ENCODE measurements around the gene MYH8.

Gene MYH8

GRCh38 chr17:10421900-10422542, at the start of gene MYH8:
Gene MYH8, minus strand, starts transcription at chr17:10421950. Its CDS starts 1,723 bp downstream, at chr17:10420227.
- DNase-seq (ENCODE audit: low read depth in 2 of 2): no peak

GRCh38 chr17:10469459-10469858, 47.7 kb upstream of the MYH8 start, which contains the start of gene MYH4:
Gene MYH4, minus strand, starts transcription at chr17:10469559. Its CDS starts 2,814 bp downstream, at chr17:10466745.
- no peak for DNase-seq (ENCODE audit: low read depth in 2 of 2)

GRCh38 chr17:10463402-10463801, 41.7 kb upstream of the MYH8 start:
- no peak for DNase-seq (ENCODE audit: low read depth in 2 of 2)

GRCh38 chr17:10460062-10460461, 38.3 kb upstream of the MYH8 start:
- DNase-seq (ENCODE audit: low read depth in 2 of 2): no peak

- no peak for DNase-seq (ENCODE audit: low read depth in 2 of 2)
Measured at GRCh38 chr17:10458701-10459100, 37.0 kb upstream of the MYH8 start.

GRCh38 chr17:10457952-10458351, 36.2 kb upstream of the MYH8 start:
- no peak for DNase-seq (ENCODE audit: low read depth in 2 of 2)

- no peak for DNase-seq (ENCODE audit: low read depth in 2 of 2)
Measured at GRCh38 chr17:10447026-10447931, 25.5 kb upstream of the MYH8 start.

- no peak for DNase-seq (ENCODE audit: low read depth in 2 of 2)
Measured at GRCh38 chr17:10439816-10440215, 18.1 kb upstream of the MYH8 start.

- no peak for DNase-seq (ENCODE audit: low read depth in 2 of 2)
Measured at GRCh38 chr17:10435096-10435495, 13.3 kb upstream of the MYH8 start.

GRCh38 chr17:10429421-10430045, 7.8 kb upstream of the MYH8 start:
- no peak for DNase-seq (ENCODE audit: low read depth in 2 of 2)

- no peak for DNase-seq (ENCODE audit: low read depth in 2 of 2)
Measured at GRCh38 chr17:10428781-10429180, 7.0 kb upstream of the MYH8 start.

- DNase-seq (ENCODE audit: low read depth in 2 of 2): no peak
Measured at GRCh38 chr17:10421211-10421610, 539 bp downstream of the MYH8 start.

- no peak for DNase-seq (ENCODE audit: low read depth in 2 of 2)
Measured at GRCh38 chr17:10420811-10421210, 939 bp downstream of the MYH8 start.

GRCh38 chr17:10417431-10417830, 4.3 kb downstream of the MYH8 start:
- no peak for DNase-seq (ENCODE audit: low read depth in 2 of 2)

GRCh38 chr17:10415161-10415560, 6.6 kb downstream of the MYH8 start:
- no peak for DNase-seq (ENCODE audit: low read depth in 2 of 2)

- DNase-seq (ENCODE audit: low read depth in 2 of 2): no peak
Measured at GRCh38 chr17:10403589-10403988, 18.2 kb downstream of the MYH8 start.

GRCh38 chr17:10398352-10398751, 23.4 kb downstream of the MYH8 start:
- DNase-seq (ENCODE audit: low read depth in 2 of 2): no peak

- no peak for DNase-seq (ENCODE audit: low read depth in 2 of 2)
Measured at GRCh38 chr17:10396524-10397163, 25.1 kb downstream of the MYH8 start.

- DNase-seq (ENCODE audit: low read depth in 2 of 2): no peak
Measured at GRCh38 chr17:10394201-10394887, 27.4 kb downstream of the MYH8 start.

- DNase-seq (ENCODE audit: low read depth in 2 of 2): no peak
Measured at GRCh38 chr17:10392880-10393279, 28.9 kb downstream of the MYH8 start.

GRCh38 chr17:10385871-10386270, 35.9 kb downstream of the MYH8 start:
- no peak for DNase-seq (ENCODE audit: low read depth in 2 of 2)

All from stimulated activated CD4-positive, alpha-beta T cell treated with anti-CD3 and anti-CD28 coated beads, Interleukin-15, amount 100 ng/mL, for 48 hours (primary cell).